ENCODE results near the gene LRFN3.

The LRFN3 gene

GRCh38 chr19:35895911-35896642 lies 40.1 kb upstream of the LRFN3 start:
- Histone ChIP-seq H3K79me2 (ENCODE audit: control insufficient read depth, low read length) (peaks cover 51% of the 10 kb centered on the region), H3K4me1 (ENCODE audit: control insufficient read depth, low read length) (peaks cover 12% of the 10 kb centered on the region), H3K4me2 (ENCODE audit: low read length) (no peak overlapping the region), H3K36me3 (ENCODE audit: control insufficient read depth, low read length) (peaks cover 84% of the 10 kb centered on the region), H3K4me3 (ENCODE audit: low read length) (no peak overlapping the region), H3K9me3 (ENCODE audit: control insufficient read depth, insufficient read depth, low read length) (no peaks in the 10 kb centered on the region), H3K27ac (ENCODE audit: low read depth, low read length) (no peak overlapping the region), H3K9me2 (replicated peaks; ENCODE audit: control insufficient read depth, low read length) (no peaks in the 10 kb centered on the region), H4K20me1 (ENCODE audit: control insufficient read depth, insufficient read depth, low read depth, low read length) (peaks cover 18% of the 10 kb centered on the region), H3K27me3 (ENCODE audit: control insufficient read depth, low read length) (no peaks in the 10 kb centered on the region), H3F3A (ENCODE audit: control insufficient read depth, insufficient read depth) (peaks cover 5% of the 10 kb centered on the region; the same call in 1 of the 2 replicates)
- TF ChIP-seq CTCF (IDR thresholded peaks at IDR 0.05; ENCODE audit: low read depth, low read length, poor library complexity, severe bottlenecking) (no peak), EZH2phosphoT487 (IDR thresholded peaks at IDR 0.05; ENCODE audit: borderline replicate concordance, low read length) (no peak)

- H3K27ac ChIP-seq (ENCODE audit: low read depth, low read length), result no peak overlapping the region
- H3K36me3 ChIP-seq (ENCODE audit: control insufficient read depth, low read length), result peaks cover 78% of the 10 kb centered on the region
Observed at GRCh38 chr19:35896643-35897040, 39.5 kb upstream of the LRFN3 start.

GRCh38 chr19:35897706-35898451 lies 38.3 kb upstream of the LRFN3 start:
- H3K79me2 ChIP-seq (ENCODE audit: control insufficient read depth, low read length), result peaks cover 64% of the 10 kb centered on the region
- H3K9me2 ChIP-seq (replicated peaks; ENCODE audit: control insufficient read depth, low read length), result no peaks in the 10 kb centered on the region
- peaks cover 68% of the 10 kb centered on the region for H3K36me3 ChIP-seq (ENCODE audit: control insufficient read depth, low read length)
- H3K4me3 ChIP-seq (ENCODE audit: low read length), result peak overlapping the region; percentile 87
- peaks cover 30% of the 10 kb centered on the region for H3K4me1 ChIP-seq (ENCODE audit: control insufficient read depth, low read length)
- peak overlapping the region; percentile 99 for H3K4me2 ChIP-seq (ENCODE audit: low read length)
- H4K20me1 ChIP-seq (ENCODE audit: control insufficient read depth, insufficient read depth, low read depth, low read length), result peaks cover 18% of the 10 kb centered on the region
- no peak for TF ChIP-seq CTCF (IDR thresholded peaks at IDR 0.05; ENCODE audit: low read depth, low read length, poor library complexity, severe bottlenecking)
- TF ChIP-seq EZH2phosphoT487 (IDR thresholded peaks at IDR 0.05; ENCODE audit: borderline replicate concordance, low read length), result no peak
- no peaks in the 10 kb centered on the region for H3K9me3 ChIP-seq (ENCODE audit: control insufficient read depth, insufficient read depth, low read length)
- peaks cover 12% of the 10 kb centered on the region for H3F3A ChIP-seq (ENCODE audit: control insufficient read depth, insufficient read depth)
- H3K27ac ChIP-seq (ENCODE audit: low read depth, low read length), result 0 out of 2 replicates have a peak overlapping the region, but pooled peaks have one; percentile 94
- H3K27me3 ChIP-seq (ENCODE audit: control insufficient read depth, low read length), result no peaks in the 10 kb centered on the region

More at GRCh38 chr19:35896643-35897040, 39.5 kb upstream of the LRFN3 start:
- H4K20me1 ChIP-seq (ENCODE audit: control insufficient read depth, insufficient read depth, low read depth, low read length), result peaks cover 18% of the 10 kb centered on the region
- no peak overlapping the region for H3K4me3 ChIP-seq (ENCODE audit: low read length)
- no peaks in the 10 kb centered on the region for H3K9me2 ChIP-seq (replicated peaks; ENCODE audit: control insufficient read depth, low read length)
- peaks cover 7% of the 10 kb centered on the region for H3F3A ChIP-seq (ENCODE audit: control insufficient read depth, insufficient read depth)
- TF ChIP-seq EZH2phosphoT487 (IDR thresholded peaks at IDR 0.05; ENCODE audit: borderline replicate concordance, low read length) (no peak), CTCF (IDR thresholded peaks at IDR 0.05; ENCODE audit: low read depth, low read length, poor library complexity, severe bottlenecking) (no peak)
- no peaks in the 10 kb centered on the region for H3K9me3 ChIP-seq (ENCODE audit: control insufficient read depth, insufficient read depth, low read length)
- H3K4me1 ChIP-seq (ENCODE audit: control insufficient read depth, low read length), result peaks cover 18% of the 10 kb centered on the region
- peaks cover 52% of the 10 kb centered on the region for H3K79me2 ChIP-seq (ENCODE audit: control insufficient read depth, low read length)
- no peak overlapping the region for H3K4me2 ChIP-seq (ENCODE audit: low read length)
- no peaks in the 10 kb centered on the region for H3K27me3 ChIP-seq (ENCODE audit: control insufficient read depth, low read length)

Measured in DOHH2 (cell line).